H1 (cell line): Measurements from ENCODE around the gene CCK.

ENCODE experiments used
- CEBPB ChIP-seq: IDR thresholded peaks from 2 replicates; pipeline ENCODE4 v1.6.1; 2012; ENCODE audit warnings: low read depth, low read length
- CREB1 ChIP-seq: IDR thresholded peaks from 2 replicates; pipeline ENCODE4 v1.6.1; 2012; ENCODE audit warnings: inconsistent platforms
- NRF1 ChIP-seq: IDR thresholded peaks from 2 replicates; pipeline ENCODE4 v1.6.1; 2011; ENCODE audit warnings: mild to moderate bottlenecking, low read depth, low read length, improper control_type of control experiment
- POLR2A ChIP-seq, 2 experiments: IDR thresholded peaks; 1 replicate in 1 of 2; 2 replicates in 1 of 2; pipeline ENCODE4 v1.6.1; 2011; ENCODE audit warnings: low read depth in 2 of 2, low read length in 2 of 2, mild to moderate bottlenecking in 2 of 2; ENCODE audit errors: control extremely low read depth in 1 of 2
- POLR2AphosphoS5 ChIP-seq: IDR thresholded peaks from 2 replicates; pipeline ENCODE4 v1.6.1; 2011; ENCODE audit warnings: low read depth, low read length
- RAD21 ChIP-seq, 2 experiments: IDR thresholded peaks in 1 of 2; conservative IDR thresholded peaks in 1 of 2; 2 replicates each; pipeline ENCODE4 v1.6.1; 2011; ENCODE audit warnings: low read depth in 2 of 2, low read length in 2 of 2, improper control_type of control experiment in 1 of 2, inconsistent platforms in 1 of 2, mild to moderate bottlenecking in 1 of 2, moderate library complexity in 1 of 2
- RBBP5 ChIP-seq: IDR thresholded peaks from 2 replicates; pipeline ENCODE4 v1.7.1; 2012; ENCODE audit warnings: low read depth, mild to moderate bottlenecking, inconsistent platforms, low read length, moderate library complexity, borderline replicate concordance
- RFX5 ChIP-seq: IDR thresholded peaks from 2 replicates; pipeline ENCODE4 v1.6.1; 2011; ENCODE audit warnings: low read depth, low read length, improper control_type of control experiment, borderline replicate concordance
- SP1 ChIP-seq: IDR thresholded peaks from 2 replicates; pipeline ENCODE4 v1.6.1; 2011; ENCODE audit warnings: low read depth, low read length
- SRF ChIP-seq: IDR thresholded peaks from 2 replicates; pipeline ENCODE4 v1.6.1; 2011; ENCODE audit warnings: mild to moderate bottlenecking, low read depth, low read length, moderate library complexity
- TF ChIP-seq, protein P1 (sequence below), 3 experiments: IDR thresholded peaks; 1 replicate in 2 of 3; 2 replicates in 1 of 3; pipeline versions ENCODE4 v1.5.1 to v1.6.1; 2011; ENCODE audit warnings: low read length in 3 of 3, mild to moderate bottlenecking in 3 of 3, inconsistent platforms in 2 of 3, low read depth in 1 of 3, moderate library complexity in 1 of 3; ENCODE audit not compliant: insufficient read depth in 1 of 3; ENCODE audit errors: control extremely low read depth in 1 of 3
- TF ChIP-seq, protein P2 (sequence below): IDR thresholded peaks from 2 replicates; pipeline ENCODE4 v1.6.1; 2011; ENCODE audit warnings: low read depth, mild to moderate bottlenecking, low read length; ENCODE audit not compliant: insufficient read depth

DNA sequence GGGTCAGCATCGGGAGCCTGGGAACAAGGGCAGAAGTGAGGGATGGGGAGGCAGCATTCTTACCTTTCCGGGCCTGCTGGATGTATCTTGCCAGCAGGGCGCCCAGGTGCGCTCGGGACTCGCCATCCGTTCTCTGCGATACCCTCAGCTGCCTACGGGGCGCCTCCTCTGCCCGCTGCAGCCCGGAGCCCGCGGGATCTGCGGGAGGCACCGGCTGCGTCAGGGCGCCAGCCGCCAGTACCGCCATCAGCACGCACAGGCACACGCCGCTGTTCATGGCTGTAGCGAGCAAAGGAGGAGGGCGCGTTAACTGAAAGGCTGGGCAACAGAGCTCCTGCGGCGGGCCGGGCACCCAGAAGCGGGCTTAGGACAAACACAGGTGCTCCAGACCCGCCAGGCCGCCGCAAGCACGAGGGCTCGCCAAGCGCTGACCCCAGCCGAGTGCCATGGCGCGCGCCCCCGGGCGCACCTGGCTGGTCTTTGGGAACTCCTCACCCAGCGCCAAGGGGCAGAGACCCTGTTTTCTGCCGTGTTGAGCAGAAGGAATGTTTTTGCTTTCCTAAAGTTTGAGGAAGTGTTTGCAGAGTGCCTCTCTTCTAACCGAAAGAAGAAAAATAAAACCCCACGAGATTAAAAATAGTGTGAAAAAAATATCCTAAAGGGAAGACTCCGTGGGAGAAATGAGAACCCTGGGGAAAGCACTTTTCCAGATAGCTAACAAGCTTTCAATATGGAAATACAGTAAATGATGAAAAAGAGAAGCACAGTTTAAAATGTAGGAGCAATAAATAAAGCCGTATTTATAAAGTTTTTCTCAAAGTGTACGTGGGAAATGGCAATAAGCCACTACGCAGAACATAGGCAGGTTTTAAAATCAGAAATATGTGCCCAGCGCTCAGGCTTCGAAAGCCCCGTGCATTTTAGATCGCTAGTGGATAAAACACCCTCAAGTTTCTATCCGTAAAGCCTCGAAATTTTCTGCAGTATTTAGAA, 2.3 kb downstream of the CCK start:
- TF ChIP-seq, protein P1, sequence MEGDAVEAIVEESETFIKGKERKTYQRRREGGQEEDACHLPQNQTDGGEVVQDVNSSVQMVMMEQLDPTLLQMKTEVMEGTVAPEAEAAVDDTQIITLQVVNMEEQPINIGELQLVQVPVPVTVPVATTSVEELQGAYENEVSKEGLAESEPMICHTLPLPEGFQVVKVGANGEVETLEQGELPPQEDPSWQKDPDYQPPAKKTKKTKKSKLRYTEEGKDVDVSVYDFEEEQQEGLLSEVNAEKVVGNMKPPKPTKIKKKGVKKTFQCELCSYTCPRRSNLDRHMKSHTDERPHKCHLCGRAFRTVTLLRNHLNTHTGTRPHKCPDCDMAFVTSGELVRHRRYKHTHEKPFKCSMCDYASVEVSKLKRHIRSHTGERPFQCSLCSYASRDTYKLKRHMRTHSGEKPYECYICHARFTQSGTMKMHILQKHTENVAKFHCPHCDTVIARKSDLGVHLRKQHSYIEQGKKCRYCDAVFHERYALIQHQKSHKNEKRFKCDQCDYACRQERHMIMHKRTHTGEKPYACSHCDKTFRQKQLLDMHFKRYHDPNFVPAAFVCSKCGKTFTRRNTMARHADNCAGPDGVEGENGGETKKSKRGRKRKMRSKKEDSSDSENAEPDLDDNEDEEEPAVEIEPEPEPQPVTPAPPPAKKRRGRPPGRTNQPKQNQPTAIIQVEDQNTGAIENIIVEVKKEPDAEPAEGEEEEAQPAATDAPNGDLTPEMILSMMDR (IDR thresholded peaks at IDR 0.05; ENCODE audit: control extremely low read depth in 1 of 3, insufficient read depth in 1 of 3, low read depth in 1 of 3, low read length in 3 of 3): peak; percentile 28 to 32 (median 30)
- TF ChIP-seq CEBPB: no peak
- TF ChIP-seq RAD21 (IDR thresholded peaks at IDR 0.05 in 1 of 2, conservative IDR thresholded peaks at IDR 0.05 in 1 of 2; ENCODE audit: low read depth in 2 of 2, low read length in 2 of 2): peak in 1 of 2 experiments; percentile 12; a peak in 2 of 4 replicates
- TF ChIP-seq SRF: no peak
- no peak for TF ChIP-seq POLR2AphosphoS5
- peak in 1 of 2 experiments; percentile 57; a peak in 2 of 3 replicates for TF ChIP-seq POLR2A (IDR thresholded peaks at IDR 0.05; ENCODE audit: control extremely low read depth in 1 of 2, low read depth in 2 of 2, low read length in 2 of 2)
- TF ChIP-seq, protein P2, sequence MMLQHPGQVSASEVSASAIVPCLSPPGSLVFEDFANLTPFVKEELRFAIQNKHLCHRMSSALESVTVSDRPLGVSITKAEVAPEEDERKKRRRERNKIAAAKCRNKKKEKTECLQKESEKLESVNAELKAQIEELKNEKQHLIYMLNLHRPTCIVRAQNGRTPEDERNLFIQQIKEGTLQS: no peak
- no peak for TF ChIP-seq SP1
- TF ChIP-seq CREB1: no peak
- TF ChIP-seq NRF1: no peak
- no peak for TF ChIP-seq RFX5
- peak; percentile 51; the same call in 1 of the 2 replicates for TF ChIP-seq RBBP5
